NT2/D1 (cell line): ENCODE data around the gene PTCD1.

Experiments
- DNase-seq: peaks from one replicate; pipeline ENCODE4 v3.0.0-alpha.2; 2011; ENCODE audit warnings: low read depth, low spot score
- H3K27me3 ChIP-seq: 2 replicates; pipeline ENCODE4 v1.6.0; 2011; ENCODE audit warnings: mild to moderate bottlenecking; ENCODE audit not compliant: insufficient read length, insufficient read depth
- H3K36me3 ChIP-seq: 2 replicates; pipeline ENCODE4 v1.6.1; 2011; ENCODE audit warnings: mild to moderate bottlenecking, low read length, mixed read lengths; ENCODE audit not compliant: insufficient read depth, insufficient read length
- H3K4me1 ChIP-seq: 2 replicates; pipeline ENCODE4 v1.5.1; 2011; ENCODE audit not compliant: insufficient read depth, insufficient read length
- H3K4me3 ChIP-seq: 2 replicates; pipeline ENCODE4 v1.5.1; 2011; ENCODE audit warnings: low read depth; ENCODE audit not compliant: insufficient read length
- H3K9ac ChIP-seq: 2 replicates; pipeline ENCODE4 v1.6.0; 2011; ENCODE audit warnings: low read depth; ENCODE audit not compliant: insufficient read length
- H3K9me3 ChIP-seq: 2 replicates; pipeline ENCODE4 v1.5.1; 2011; ENCODE audit warnings: mild to moderate bottlenecking, low read length; ENCODE audit not compliant: insufficient read depth
- SUZ12 ChIP-seq: IDR thresholded peaks from 2 replicates; pipeline ENCODE4 v1.6.1; 2011; ENCODE audit not compliant: insufficient read length, insufficient read depth; ENCODE audit errors: extremely low read depth
- YY1 ChIP-seq: IDR thresholded peaks from 2 replicates; pipeline ENCODE4 v1.6.1; 2011; ENCODE audit not compliant: insufficient read length, insufficient read depth
- ZNF274 ChIP-seq: IDR thresholded peaks from 2 replicates; pipeline ENCODE4 v1.6.1; 2011; ENCODE audit warnings: mild to moderate bottlenecking, low read depth, low read length

Gene PTCD1

GRCh38 chr7:99438573-99439480, at the start of gene PTCD1, which contains the start of gene CPSF4:
PTCD1 (minus strand) TSS chr7:99438798; CDS start chr7:99435242, 3,556 bp downstream.
CPSF4 (plus strand) TSS chr7:99438943; CDS start chr7:99439083, 140 bp downstream.
- peak within 1 kb of the TSS; percentile 86 for H3K4me3 ChIP-seq
- H3K4me1 ChIP-seq, result peaks cover 5% of the 10 kb centered on the region
- H3K9me3 ChIP-seq, result no peaks in the 10 kb centered on the region
- H3K36me3 ChIP-seq, result peaks cover 48% of the 10 kb centered on the region
- DNase-seq, result peak; percentile 93
- no peaks in the 10 kb centered on the region for H3K27me3 ChIP-seq
- no peak for TF ChIP-seq YY1
- no peak for TF ChIP-seq SUZ12
- TF ChIP-seq ZNF274, result no peak
- peak within 1 kb of the TSS; percentile 90 for H3K9ac ChIP-seq

GRCh38 chr7:99485094-99485493, 46.5 kb upstream of the PTCD1 start:
- TF ChIP-seq YY1 (no peak), SUZ12 (no peak), ZNF274 (no peak)
- Histone ChIP-seq H3K9ac (no peak overlapping the region), H3K9me3 (no peaks in the 10 kb centered on the region), H3K4me1 (no peaks in the 10 kb centered on the region), H3K27me3 (no peaks in the 10 kb centered on the region), H3K4me3 (no peak overlapping the region), H3K36me3 (peaks cover 37% of the 10 kb centered on the region)
- no peak for DNase-seq

- Histone ChIP-seq H3K4me3 (no peak overlapping the region), H3K9me3 (no peaks in the 10 kb centered on the region), H3K27me3 (no peaks in the 10 kb centered on the region), H3K9ac (no peak overlapping the region), H3K36me3 (peaks cover 61% of the 10 kb centered on the region), H3K4me1 (peaks cover 7% of the 10 kb centered on the region)
- no peak for DNase-seq
- TF ChIP-seq SUZ12 (no peak), ZNF274 (no peak), YY1 (no peak)
Measured at GRCh38 chr7:99478464-99479440, 40.2 kb upstream of the PTCD1 start.

GRCh38 chr7:99476107-99476506, 37.5 kb upstream of the PTCD1 start:
- Histone ChIP-seq H3K27me3 (no peaks in the 10 kb centered on the region), H3K4me3 (no peak overlapping the region), H3K9me3 (no peaks in the 10 kb centered on the region), H3K9ac (no peak overlapping the region), H3K4me1 (peaks cover 7% of the 10 kb centered on the region), H3K36me3 (peaks cover 45% of the 10 kb centered on the region)
- TF ChIP-seq ZNF274 (no peak), SUZ12 (no peak), YY1 (no peak)
- DNase-seq, result no peak

- Histone ChIP-seq H3K27me3 (no peaks in the 10 kb centered on the region), H3K36me3 (peaks cover 21% of the 10 kb centered on the region), H3K9me3 (no peaks in the 10 kb centered on the region), H3K4me1 (peaks cover 3% of the 10 kb centered on the region), H3K9ac (peak overlapping the region; percentile 87), H3K4me3 (peak overlapping the region; percentile 85)
- no peak for TF ChIP-seq ZNF274
- no peak for TF ChIP-seq YY1
- no peak for TF ChIP-seq SUZ12
- no peak for DNase-seq
Measured at GRCh38 chr7:99473315-99473596, 34.7 kb upstream of the PTCD1 start.

GRCh38 chr7:99472561-99473314, 34.1 kb upstream of the PTCD1 start, which contains the start of gene ZNF789:
ZNF789 (plus strand) TSS chr7:99472890; CDS start chr7:99476457, 3,567 bp downstream.
- Histone ChIP-seq H3K36me3 (peaks cover 16% of the 10 kb centered on the region), H3K9ac (peak within 1 kb of the TSS; percentile 87), H3K27me3 (no peaks in the 10 kb centered on the region), H3K4me3 (peak within 1 kb of the TSS; percentile 85), H3K9me3 (no peaks in the 10 kb centered on the region), H3K4me1 (peaks cover 2% of the 10 kb centered on the region)
- peak; percentile 96 for DNase-seq
- no peak for TF ChIP-seq YY1
- no peak for TF ChIP-seq SUZ12
- TF ChIP-seq ZNF274, result no peak
